Fibroblast of villous mesenchyme (primary cell): ENCODE data around the gene AKR1C1. TPM values are rescaled to one million over a fixed set of nuclear protein-coding genes. Genes with fewer than 3 reads are reported as not detected.
"Not testable (repeated sequence)": the region's sequence is repeated elsewhere in the genome, so short reads cannot be mapped to it uniquely, and the experiment has no call there.

ENCODE experiments used
- DNase-seq: peaks from one replicate; pipeline ENCODE4 v3.0.0-alpha.2; 2010; ENCODE audit warnings: low read depth
- H3K4me3 ChIP-seq: 2 replicates; pipeline ENCODE4 v1.5.1; 2011; ENCODE audit warnings: low read depth, mild to moderate bottlenecking, low read length
- CTCF ChIP-seq: IDR thresholded peaks from 2 replicates; pipeline ENCODE4 v1.5.1; 2012; ENCODE audit warnings: low read depth, mild to moderate bottlenecking, low read length; ENCODE audit not compliant: insufficient read depth
- total RNA-seq: library from RNA; depleted of rRNA; stranded (reverse); fragments of >200 nt; gene quantifications from 2 replicates; pipeline ENCODE4 v1.2.3, GENCODE V29; 2012

Gene AKR1C1
- total RNA-seq, 1 donor = 6.0 TPM

DNA sequence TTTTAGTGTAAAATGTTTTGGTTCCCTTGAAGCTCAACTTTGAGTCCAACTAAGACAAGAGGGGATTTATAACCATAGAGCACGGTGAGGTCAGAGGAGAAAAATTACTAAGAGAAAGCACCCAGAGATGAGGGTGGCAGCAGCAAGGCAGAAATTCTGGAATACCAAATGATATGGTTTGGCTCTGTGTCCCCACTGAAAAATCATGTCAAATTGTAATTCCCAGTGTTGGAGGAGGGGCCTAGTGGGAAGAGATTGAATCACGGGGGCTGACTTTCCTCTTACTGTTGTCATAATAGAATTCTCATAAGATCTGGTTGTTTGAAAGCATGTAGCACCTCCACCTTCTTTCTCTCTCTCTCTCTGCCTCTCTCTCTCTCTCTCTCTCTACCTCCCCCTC, 19.4 kb upstream of the AKR1C1 start:
- TF ChIP-seq CTCF = no peak
- H3K4me3 ChIP-seq = no peak overlapping the region
- DNase-seq = no peak

- DNase-seq = no peak
- no peak for TF ChIP-seq CTCF
- no peak overlapping the region for H3K4me3 ChIP-seq
Measured at GRCh38 chr10:4944841-4945240, 18.4 kb upstream of the AKR1C1 start.

- no peak for TF ChIP-seq CTCF
- no peak for DNase-seq
- H3K4me3 ChIP-seq = no peak overlapping the region
Measured at GRCh38 chr10:4945766-4946717, 17.2 kb upstream of the AKR1C1 start.

DNA sequence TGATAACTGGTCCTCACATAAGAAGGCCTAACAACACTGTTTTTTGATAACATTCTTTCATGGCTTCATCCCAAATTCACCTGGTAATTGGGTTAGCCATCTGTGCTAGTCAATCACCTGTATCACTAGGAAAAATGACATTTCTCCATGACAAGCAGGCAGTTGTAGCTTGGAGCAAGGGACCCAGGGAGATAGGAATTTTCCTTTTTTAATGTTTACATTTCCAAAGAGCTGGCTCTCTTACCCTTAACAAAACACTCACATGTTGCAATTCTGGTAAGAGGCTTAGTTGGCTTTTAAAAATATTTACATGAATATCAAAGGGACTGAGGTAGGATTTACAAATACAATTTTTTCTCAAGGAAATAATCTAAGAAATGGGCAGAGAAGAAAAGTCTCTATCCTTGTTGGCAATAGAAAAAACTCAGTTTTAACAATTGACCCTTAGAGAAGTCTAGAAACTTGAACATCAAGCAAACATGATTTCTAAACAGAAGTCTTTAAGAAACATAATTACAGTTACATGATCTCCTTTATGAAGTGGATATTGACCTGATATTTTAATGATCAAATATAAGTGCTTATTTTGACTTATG, 16.1 kb upstream of the AKR1C1 start:
- no peak overlapping the region for H3K4me3 ChIP-seq
- TF ChIP-seq CTCF = no peak
- DNase-seq = peak; percentile 81

- peak; percentile 97 for DNase-seq
- no peak overlapping the region for H3K4me3 ChIP-seq
- no peak for TF ChIP-seq CTCF
Measured at GRCh38 chr10:4947635-4948596, 15.3 kb upstream of the AKR1C1 start.

- not testable (repeated sequence) for DNase-seq, H3K4me3 ChIP-seq
Measured at GRCh38 chr10:4951512-4952162, 11.6 kb upstream of the AKR1C1 start.
